GM23248 (cell line): ENCODE measurements around the gene TEX9. TPM values are rescaled to one million over a fixed set of nuclear protein-coding genes. Genes with fewer than 3 reads are reported as not detected.

ENCODE experiments used
- DNase-seq: peaks from one replicate; pipeline ENCODE4 v3.0.0-alpha.2; 2015
- H2AFZ ChIP-seq: fragments of 200-600 bp; sonication (generic); 2 replicates; pipeline ENCODE4 v1.6.1; 2016; ENCODE audit warnings: antibody characterized with exemption
- H3F3A ChIP-seq: fragments of 200-600 bp; sonication (generic); 2 replicates; pipeline ENCODE4 v1.6.1; 2016; ENCODE audit warnings: mild to moderate bottlenecking, antibody characterized with exemption, mixed run types; ENCODE audit not compliant: insufficient read depth
- H3K27ac ChIP-seq: fragments of 200-600 bp; sonication (generic); 2 replicates; pipeline ENCODE4 v1.5.1; 2016; ENCODE audit warnings: mild to moderate bottlenecking
- H3K27me3 ChIP-seq: fragments of 200-600 bp; sonication (generic); replicated peaks from 2 replicates; pipeline ENCODE4 v1.6.1; 2016; ENCODE audit warnings: mild to moderate bottlenecking; ENCODE audit not compliant: insufficient read depth
- H3K36me3 ChIP-seq: fragments of 200-600 bp; sonication (generic); 2 replicates; pipeline ENCODE4 v1.6.1; 2016; ENCODE audit warnings: low read depth, mild to moderate bottlenecking
- H3K4me1 ChIP-seq: fragments of 200-600 bp; sonication (generic); 2 replicates; pipeline ENCODE4 v1.6.1; 2016; ENCODE audit warnings: mild to moderate bottlenecking; ENCODE audit not compliant: insufficient read depth
- H3K4me2 ChIP-seq: fragments of 200-600 bp; sonication (generic); one replicate; pipeline ENCODE4 v1.6.1; 2016; ENCODE audit warnings: mild to moderate bottlenecking; ENCODE audit not compliant: unreplicated experiment
- H3K4me3 ChIP-seq: fragments of 200-600 bp; sonication (generic); 2 replicates; pipeline ENCODE4 v1.5.1; 2016; ENCODE audit warnings: mild to moderate bottlenecking
- H3K79me2 ChIP-seq: fragments of 200-600 bp; sonication (generic); 2 replicates; pipeline ENCODE4 v1.6.1; 2016; ENCODE audit warnings: mild to moderate bottlenecking; ENCODE audit not compliant: insufficient read depth
- H3K9ac ChIP-seq: fragments of 200-600 bp; sonication (generic); 2 replicates; pipeline ENCODE4 v1.6.1; 2016; ENCODE audit warnings: mild to moderate bottlenecking
- H3K9me2 ChIP-seq: fragments of 200-600 bp; sonication (generic); 2 replicates; pipeline ENCODE4 v1.6.1; 2016; ENCODE audit warnings: mixed run types, mild to moderate bottlenecking, moderate library complexity; ENCODE audit not compliant: insufficient read depth
- H3K9me3 ChIP-seq: fragments of 200-600 bp; sonication (generic); one replicate; pipeline ENCODE4 v1.6.1; 2017; ENCODE audit warnings: low read depth
- H4K20me1 ChIP-seq: fragments of 200-600 bp; sonication (generic); 2 replicates; pipeline ENCODE4 v1.6.0; 2016; ENCODE audit not compliant: insufficient read depth
- EZH2 ChIP-seq: fragments of 200-600 bp; sonication (generic); IDR thresholded peaks from 2 replicates; pipeline ENCODE4 v1.6.1; 2018; ENCODE audit warnings: antibody characterized with exemption, mild to moderate bottlenecking; ENCODE audit not compliant: insufficient read depth, poor library complexity, severe bottlenecking
- EZH2phosphoT487 ChIP-seq: fragments of 200-600 bp; sonication (generic); IDR thresholded peaks from 2 replicates; pipeline ENCODE4 v1.6.1; 2018; ENCODE audit warnings: antibody characterized with exemption, moderate library complexity, mild to moderate bottlenecking, low read depth; ENCODE audit not compliant: insufficient read depth
- WGBS, 2 experiments: methylation state at CpG; one replicate each; pipeline ENCODE4 v1.1.6; 2015 to 2017; ENCODE audit warnings: low lambda C conversion rate in 2 of 2, low coverage in 1 of 2; ENCODE audit errors: missing lambda C conversion rate in 2 of 2; 5-methylcytosine and 5-hydroxymethylcytosine counted together
- in situ Hi-C: fragments of 300-500 bp; cut with MboI; formaldehyde crosslinking; loops from 2 replicates; pipeline ENCODE4 v1.15.0; 2020
- polyA plus RNA-seq: library from polyadenylated mRNA; unstranded; fragments of >200 nt; fragmentation: Nextera tagmentation; extraction: Ambion mirVana; gene quantifications from 2 replicates; pipeline ENCODE4 v1.2.1, GENCODE V29; 2016
- total RNA-seq: library from RNA; depleted of rRNA; stranded (reverse); fragments of >200 nt; shearing (Covaris generic); gene quantifications from 2 replicates; pipeline ENCODE4 v1.2.3, GENCODE V29; 2014

The TEX9 gene
- total and polyA plus RNA-seq, 2 experiments from 2014 or later = 3.5 to 4.3 TPM

DNA sequence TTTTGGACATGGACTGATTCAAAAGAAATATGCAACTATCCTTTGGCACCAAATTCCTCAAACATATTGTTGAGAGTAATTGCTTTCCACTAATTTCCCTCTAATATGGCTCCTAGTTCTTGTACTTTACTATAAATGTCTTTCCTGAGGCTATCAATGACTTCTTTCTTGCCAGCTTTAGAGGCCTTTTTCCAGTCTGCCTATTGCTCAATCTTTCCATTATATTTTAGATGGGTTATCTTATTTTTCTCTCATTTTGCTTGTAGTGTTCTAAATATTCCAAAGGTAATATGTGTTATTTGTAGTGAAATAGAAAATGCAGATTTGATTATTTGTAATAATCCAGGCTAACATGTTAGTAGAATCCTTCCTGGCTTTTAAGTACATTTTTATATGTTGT lies 11.5 kb upstream of the TEX9 start:
- no peak overlapping the region for H3K4me3 ChIP-seq
- no peak overlapping the region for H3K9ac ChIP-seq
- H2AFZ ChIP-seq = peak overlapping the region; percentile 49
- H3K27ac ChIP-seq = peak overlapping the region; percentile 9; the same call in 1 of the 2 replicates
- in situ Hi-C loops = no loop called here
- no peaks in the 10 kb centered on the region for H3K27me3 ChIP-seq
- no peaks in the 10 kb centered on the region for H3K9me3 ChIP-seq
- no peaks in the 10 kb centered on the region for H3K79me2 ChIP-seq
- no peaks in the 10 kb centered on the region for H4K20me1 ChIP-seq
- H3F3A ChIP-seq = peaks cover 11% of the 10 kb centered on the region; the same call in 1 of the 2 replicates
- TF ChIP-seq EZH2phosphoT487 = no peak
- no peak for TF ChIP-seq EZH2
- H3K9me2 ChIP-seq = no peaks in the 10 kb centered on the region
- peak overlapping the region; percentile 44 for H3K4me2 ChIP-seq
- peaks cover 31% of the 10 kb centered on the region for H3K4me1 ChIP-seq
- peak; percentile 24 for DNase-seq
- no peaks in the 10 kb centered on the region for H3K36me3 ChIP-seq

DNA sequence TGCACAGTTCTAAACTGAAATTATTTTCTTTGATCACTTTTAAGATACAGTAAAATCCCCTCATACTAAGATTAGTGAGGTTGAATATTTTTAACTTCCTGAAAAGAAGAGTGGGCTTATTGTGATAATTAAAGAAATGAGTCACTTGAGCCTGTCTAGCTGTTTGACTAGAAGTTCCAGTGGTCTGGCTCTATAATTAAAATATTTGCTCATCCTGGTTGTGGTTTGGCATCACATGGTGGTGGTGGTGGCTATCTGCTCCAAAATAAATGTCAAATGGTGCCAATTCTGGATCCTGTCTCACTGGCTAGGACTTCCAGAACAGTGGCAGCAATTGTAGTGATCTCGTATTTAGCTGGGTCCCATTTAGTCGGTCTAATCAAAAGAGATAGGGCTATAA lies 8.6 kb upstream of the TEX9 start:
- H3K4me2 ChIP-seq = peak overlapping the region; percentile 7
- no peaks in the 10 kb centered on the region for H3K36me3 ChIP-seq
- no peaks in the 10 kb centered on the region for H4K20me1 ChIP-seq
- H3K9me3 ChIP-seq = no peaks in the 10 kb centered on the region
- TF ChIP-seq EZH2 = no peak
- TF ChIP-seq EZH2phosphoT487 = no peak
- DNase-seq = peak; percentile 54
- in situ Hi-C loops = no loop called here
- H3F3A ChIP-seq = peaks cover 11% of the 10 kb centered on the region; the same call in 1 of the 2 replicates
- H2AFZ ChIP-seq = no peak overlapping the region
- peaks cover 31% of the 10 kb centered on the region for H3K4me1 ChIP-seq
- H3K27ac ChIP-seq = no peak overlapping the region
- no peaks in the 10 kb centered on the region for H3K9me2 ChIP-seq
- H3K9ac ChIP-seq = no peak overlapping the region
- H3K79me2 ChIP-seq = no peaks in the 10 kb centered on the region
- 47 to 59% methylated on average over 2 of the region's 2 CpGs for WGBS, 2 experiments
- H3K4me3 ChIP-seq = no peak overlapping the region
- H3K27me3 ChIP-seq = no peaks in the 10 kb centered on the region

DNA sequence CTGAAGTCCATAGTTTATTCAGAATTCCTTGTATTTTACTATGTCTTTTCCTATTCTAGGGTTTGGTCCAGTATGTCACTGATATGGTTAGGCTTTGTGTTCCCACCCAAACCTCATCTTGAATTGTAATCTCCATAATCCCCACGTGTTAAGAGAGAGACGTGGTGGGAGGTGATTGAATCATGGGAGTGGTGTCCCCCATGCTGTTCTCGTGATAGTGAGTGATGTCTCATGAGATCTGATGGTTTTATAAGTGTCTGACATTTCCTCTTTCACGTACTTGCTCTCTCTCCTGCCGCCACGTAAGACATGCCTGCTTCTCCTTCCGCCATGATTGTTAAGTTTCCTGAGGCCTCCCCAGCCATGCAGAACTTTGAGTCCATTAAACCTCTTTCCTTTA lies 6.6 kb upstream of the TEX9 start:
- H3K27ac ChIP-seq = no peak overlapping the region
- no peak overlapping the region for H3K4me2 ChIP-seq
- no peaks in the 10 kb centered on the region for H3K9me2 ChIP-seq
- WGBS, 2 experiments = 62 to 63% methylated on average over 7 of the region's 7 CpGs
- H3K4me1 ChIP-seq = peaks cover 19% of the 10 kb centered on the region
- no peaks in the 10 kb centered on the region for H3K9me3 ChIP-seq
- no peak overlapping the region for H3K9ac ChIP-seq
- in situ Hi-C loops = no loop called here
- peaks cover 11% of the 10 kb centered on the region; the same call in 1 of the 2 replicates for H3F3A ChIP-seq
- H3K36me3 ChIP-seq = no peaks in the 10 kb centered on the region
- H3K27me3 ChIP-seq = no peaks in the 10 kb centered on the region
- H2AFZ ChIP-seq = no peak overlapping the region
- H4K20me1 ChIP-seq = no peaks in the 10 kb centered on the region
- no peak for TF ChIP-seq EZH2
- TF ChIP-seq EZH2phosphoT487 = no peak
- no peaks in the 10 kb centered on the region for H3K79me2 ChIP-seq
- no peak overlapping the region for H3K4me3 ChIP-seq
- no peak for DNase-seq

DNA sequence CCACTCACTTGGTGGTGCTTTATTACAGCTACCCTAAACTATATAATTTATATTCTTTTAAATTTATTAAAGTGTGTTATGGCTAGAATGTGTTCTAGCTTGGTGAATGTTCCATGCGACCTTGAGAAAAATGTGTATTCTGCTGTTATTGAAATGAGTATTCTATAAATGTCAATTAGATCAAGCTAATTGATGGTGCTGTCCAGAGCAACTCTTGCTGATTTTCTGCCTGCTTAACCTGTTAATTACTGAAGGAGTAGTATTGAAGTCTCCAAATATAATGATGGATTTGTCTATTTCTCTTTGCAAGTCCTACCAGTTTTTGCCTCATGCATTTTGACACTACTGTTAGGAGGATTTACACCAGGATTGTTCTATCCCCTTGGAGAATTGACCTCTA lies 3.2 kb upstream of the TEX9 start:
- in situ Hi-C loops = no loop called here
- Histone ChIP-seq H3K9ac (no peak overlapping the region), H3K4me3 (no peak overlapping the region), H4K20me1 (no peaks in the 10 kb centered on the region), H3K27me3 (no peaks in the 10 kb centered on the region), H3K27ac (no peak overlapping the region), H3K4me1 (peaks cover 9% of the 10 kb centered on the region), H3K36me3 (no peaks in the 10 kb centered on the region), H3K9me2 (no peaks in the 10 kb centered on the region), H3K4me2 (no peak overlapping the region), H2AFZ (no peak overlapping the region), H3K79me2 (no peaks in the 10 kb centered on the region), H3F3A (0 out of 2 replicates have a peak, but pooled peaks cover under 1% of the 10 kb centered on the region), H3K9me3 (no peaks in the 10 kb centered on the region)
- TF ChIP-seq EZH2 (no peak), EZH2phosphoT487 (no peak)
- no peak for DNase-seq
- WGBS, 2 experiments = 61 to 78% methylated on average over 1 of the region's 1 CpG

DNA sequence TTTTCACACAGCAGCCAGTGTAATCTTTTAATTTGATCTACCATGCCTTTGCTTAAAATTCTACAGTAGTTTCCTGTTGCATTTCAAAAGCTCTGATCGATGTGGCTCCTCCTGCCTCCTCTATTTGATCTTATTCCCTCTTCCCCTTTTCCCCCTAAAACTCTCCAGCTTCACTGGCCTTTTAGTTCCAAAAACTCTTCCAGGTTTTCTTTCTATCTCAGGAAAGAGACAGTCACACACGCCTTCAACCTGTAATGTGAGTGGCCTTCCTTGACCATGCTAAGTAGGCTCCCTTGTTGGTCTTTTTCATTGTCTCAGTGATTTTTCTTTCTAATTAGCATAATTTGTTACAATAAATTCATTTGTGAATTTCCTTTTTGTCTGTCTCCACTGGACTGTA lies 985 bp downstream of the TEX9 start:
- no peak overlapping the region for H3K27ac ChIP-seq
- H3K4me1 ChIP-seq = peaks cover 6% of the 10 kb centered on the region
- peak overlapping the region; percentile 90 for H3K4me2 ChIP-seq
- H3F3A ChIP-seq = no peaks in the 10 kb centered on the region
- H3K9me2 ChIP-seq = no peaks in the 10 kb centered on the region
- H3K9me3 ChIP-seq = no peaks in the 10 kb centered on the region
- no peaks in the 10 kb centered on the region for H3K36me3 ChIP-seq
- H3K4me3 ChIP-seq = peak overlapping the region; percentile 89
- DNase-seq = no peak
- TF ChIP-seq EZH2phosphoT487 = no peak
- no peak for TF ChIP-seq EZH2
- no peaks in the 10 kb centered on the region for H3K27me3 ChIP-seq
- in situ Hi-C loops = no loop called here
- peak overlapping the region; percentile 99 for H2AFZ ChIP-seq
- no peaks in the 10 kb centered on the region for H4K20me1 ChIP-seq
- 3 to 12% methylated on average over 2 of the region's 2 CpGs for WGBS, 2 experiments
- H3K79me2 ChIP-seq = no peaks in the 10 kb centered on the region
- H3K9ac ChIP-seq = peak overlapping the region; percentile 75; the same call in 1 of the 2 replicates
